ENCODE measurements around the gene GRK5. TPM values are rescaled to one million over a fixed set of nuclear protein-coding genes. Genes with fewer than 3 reads are reported as not detected.
"Not testable (repeated sequence)": the region's sequence is repeated elsewhere in the genome, so short reads cannot be mapped to it uniquely, and the experiment has no call there.

GRK5 gene
- total RNA-seq, 6 experiments from 2014 or later: 5.9 to 11.5 (median 7.9) TPM

DNA sequence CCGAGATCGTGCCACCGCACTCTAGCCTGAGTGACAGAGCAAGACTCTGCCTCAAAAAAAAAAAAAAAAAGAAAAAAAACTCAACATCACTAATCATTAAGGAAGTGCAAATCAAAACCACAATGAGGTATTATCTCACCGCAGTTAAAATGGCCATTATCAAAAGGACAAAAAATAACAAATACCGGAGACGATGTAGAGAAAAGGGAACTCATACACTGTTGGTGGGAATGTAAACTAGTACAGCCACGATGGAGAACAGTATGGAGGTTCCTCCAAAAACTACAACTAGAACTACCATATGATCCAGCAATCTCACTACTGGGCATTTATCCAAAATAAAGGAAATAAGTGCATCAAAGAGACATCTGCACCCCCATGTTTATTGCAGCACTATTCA lies 24.3 kb downstream of the GRK5 start:
- H3K27me3 ChIP-seq: no peaks in the 10 kb centered on the region
- H3K27ac ChIP-seq: no peak overlapping the region
- H3K4me3 ChIP-seq: no peak overlapping the region
- ATAC-seq: peak in 1 of 4 donors; percentile 21
- no peaks in the 10 kb centered on the region for H3K9me3 ChIP-seq
- TF ChIP-seq POLR2A (IDR thresholded peaks at IDR 0.05) (no peak), CTCF (IDR thresholded peaks at IDR 0.05) (no peak)
- intact Hi-C loops (cut with DNase I): no loop called here
- no peak for DNase-seq
- WGBS (ENCODE audit: insufficient coverage, low coverage, low lambda C conversion rate, missing lambda C conversion rate): 76% methylated on average over 7 of the region's 7 CpGs
- no peaks in the 10 kb centered on the region for H3K36me3 ChIP-seq
- peaks cover 0 to 3% (median 0%) of the 10 kb centered on the region in 4 donors for H3K4me1 ChIP-seq

DNA sequence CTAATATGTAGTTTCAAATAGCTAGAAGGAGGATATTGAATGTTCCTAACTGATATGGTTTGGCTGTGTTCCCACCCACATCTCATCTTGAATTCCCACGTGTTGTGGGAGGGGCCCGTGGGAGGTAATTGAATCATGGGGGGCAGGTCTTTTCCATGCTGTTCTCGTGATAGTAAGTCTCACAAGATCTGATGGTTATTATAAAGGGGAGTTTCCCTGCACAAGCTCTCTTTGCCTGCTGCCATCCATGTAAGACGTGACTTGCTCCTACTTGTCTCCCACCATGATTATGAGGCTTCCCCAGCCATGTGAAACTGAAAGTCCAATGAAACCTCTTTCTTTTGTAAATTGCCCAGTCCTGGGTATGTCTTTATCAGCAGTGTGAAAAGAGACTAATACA lies 25.1 kb downstream of the GRK5 start:
- H3K4me1 ChIP-seq: not testable (repeated sequence)

DNA sequence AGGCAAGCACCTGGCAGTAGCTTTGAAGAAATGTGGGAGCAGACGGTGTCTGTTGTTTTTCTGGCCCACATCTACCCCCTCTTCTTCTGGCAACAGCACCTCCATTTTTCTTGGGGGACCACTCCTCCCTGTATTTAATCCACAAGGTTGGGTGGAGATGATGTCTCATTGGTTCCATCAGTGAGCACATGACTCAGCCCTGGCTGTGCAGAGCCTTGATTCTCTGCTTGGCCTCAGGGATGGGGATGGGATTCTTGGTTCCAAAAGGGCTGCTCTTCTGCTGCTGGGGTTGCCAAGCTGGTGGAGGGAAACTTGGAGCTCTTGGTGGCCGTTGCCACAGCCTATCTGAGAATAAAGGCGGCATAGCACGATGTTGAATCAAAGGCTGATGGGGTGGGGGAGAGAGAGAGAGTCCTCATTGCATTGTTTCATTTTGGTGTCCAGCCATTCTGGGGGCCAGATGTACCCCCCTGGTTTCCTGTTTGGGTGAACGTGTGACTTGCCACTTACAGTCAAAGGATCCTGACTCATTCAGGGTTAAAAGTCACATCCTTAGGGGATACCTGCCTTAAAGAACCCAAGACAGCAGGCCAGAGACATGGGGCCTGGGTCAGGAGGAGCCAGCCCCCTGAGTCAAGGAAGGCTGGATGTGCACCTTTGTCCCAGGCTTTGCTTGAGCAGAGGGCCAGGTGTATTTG lies 25.9 kb downstream of the GRK5 start:
- no peaks in the 10 kb centered on the region for H3K36me3 ChIP-seq
- DNase-seq (no peak), ATAC-seq (peak in 2 of 4 donors; percentile 17 to 44)
- no peak overlapping the region for H3K4me3 ChIP-seq
- no peaks in the 10 kb centered on the region for H3K27me3 ChIP-seq
- H3K4me1 ChIP-seq: peaks cover 0 to 5% (median 0%) of the 10 kb centered on the region in 4 donors
- TF ChIP-seq CTCF (IDR thresholded peaks at IDR 0.05): no peak
- no peak for TF ChIP-seq POLR2A (IDR thresholded peaks at IDR 0.05)
- intact Hi-C loops (cut with DNase I): no loop called here
- H3K27ac ChIP-seq: no peak overlapping the region
- no peaks in the 10 kb centered on the region for H3K9me3 ChIP-seq
- 60% methylated on average over 1 of the region's 5 CpGs for WGBS (ENCODE audit: insufficient coverage, low coverage, low lambda C conversion rate, missing lambda C conversion rate)

More for the DNA sequence above, 25.1 kb downstream of the GRK5 start:
- H3K9me3 ChIP-seq; ATAC-seq; H3K27me3 ChIP-seq; intact Hi-C loops (cut with DNase I); H3K4me3 ChIP-seq; H3K36me3 ChIP-seq; DNase-seq; H3K27ac ChIP-seq: not testable (repeated sequence)
- 66% methylated on average over 4 of the region's 4 CpGs for WGBS (ENCODE audit: insufficient coverage, low coverage, low lambda C conversion rate, missing lambda C conversion rate)

GRCh38 chr10:119233821-119234220 lies 26.4 kb downstream of the GRK5 start:
- H3K4me1 ChIP-seq: peaks cover 0 to 5% (median 0%) of the 10 kb centered on the region in 4 donors
- TF ChIP-seq CTCF (IDR thresholded peaks at IDR 0.05) (no peak), POLR2A (IDR thresholded peaks at IDR 0.05) (no peak)
- H3K27ac ChIP-seq: no peak overlapping the region
- H3K27me3 ChIP-seq: no peaks in the 10 kb centered on the region
- no peaks in the 10 kb centered on the region for H3K36me3 ChIP-seq
- intact Hi-C loops (cut with DNase I): no loop called here
- H3K9me3 ChIP-seq: no peaks in the 10 kb centered on the region
- WGBS (ENCODE audit: insufficient coverage, low coverage, low lambda C conversion rate, missing lambda C conversion rate): no CpG with 5 or more reads among the region's 3 CpGs
- DNase-seq: no peak
- H3K4me3 ChIP-seq: no peak overlapping the region
- ATAC-seq: no peak

DNA sequence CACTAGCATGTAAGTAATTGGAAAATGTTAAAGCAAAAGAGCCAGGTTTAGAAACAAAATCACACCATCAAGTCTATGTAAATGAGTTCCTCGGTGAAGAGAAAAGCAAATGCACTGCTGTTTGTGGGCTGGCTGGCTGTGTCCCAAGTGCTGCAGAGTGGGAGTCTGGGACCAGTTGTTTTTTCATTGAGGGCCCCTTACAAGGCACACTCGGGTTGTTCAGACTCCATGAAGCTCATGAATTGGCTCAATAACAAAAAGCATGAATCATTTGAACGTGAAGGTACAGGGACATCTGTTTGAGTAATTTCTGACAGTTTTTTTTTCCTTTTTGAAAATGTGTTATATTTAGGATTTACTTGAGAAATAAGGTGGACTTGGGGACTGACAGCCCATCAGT lies 28.0 kb downstream of the GRK5 start:
- DNase-seq (no peak), ATAC-seq (no peak)
- intact Hi-C loops (cut with DNase I): no loop called here
- Histone ChIP-seq H3K4me1 (peaks cover 0 to 5% (median 0%) of the 10 kb centered on the region in 4 donors), H3K9me3 (no peaks in the 10 kb centered on the region), H3K27ac (no peak overlapping the region), H3K36me3 (no peaks in the 10 kb centered on the region), H3K4me3 (no peak overlapping the region), H3K27me3 (no peaks in the 10 kb centered on the region)
- no peak for TF ChIP-seq POLR2A (IDR thresholded peaks at IDR 0.05)
- TF ChIP-seq CTCF (IDR thresholded peaks at IDR 0.05): no peak
- WGBS (ENCODE audit: insufficient coverage, low coverage, low lambda C conversion rate, missing lambda C conversion rate): 52% methylated on average over 3 of the region's 3 CpGs

All from right lobe of liver (tissue), 6 donors.